SU-DHL-6 (cell line): Measurements from ENCODE around the gene ETDC.

Experiments used
- H2AFZ ChIP-seq: fragments of 200-600 bp; sonication (generic); 2 replicates; pipeline ENCODE4 v1.6.1; 2014; ENCODE audit warnings: low read depth, mild to moderate bottlenecking, moderate library complexity, mixed read lengths, antibody characterized with exemption, low read length; ENCODE audit not compliant: severe bottlenecking
- H3F3A ChIP-seq: fragments of 200-600 bp; shearing (Covaris generic); 2 replicates; pipeline ENCODE4 v1.6.0; 2016; ENCODE audit warnings: antibody characterized with exemption, mild to moderate bottlenecking; ENCODE audit not compliant: insufficient read depth
- H3K27ac ChIP-seq: fragments of 200-600 bp; sonication (generic); 2 replicates; pipeline ENCODE4 v1.5.1; 2016; ENCODE audit warnings: low read depth, mild to moderate bottlenecking, low read length, moderate library complexity, mixed read lengths
- H3K27me3 ChIP-seq: fragments of 200-600 bp; sonication (generic), shearing (Covaris generic); 2 replicates; pipeline ENCODE4 v1.6.0; 2014; ENCODE audit warnings: mild to moderate bottlenecking, low read length
- H3K36me3 ChIP-seq: fragments of 200-600 bp; sonication (generic); 2 replicates; pipeline ENCODE4 v1.6.1; 2014; ENCODE audit warnings: mild to moderate bottlenecking, low read length, mixed read lengths
- H3K4me2 ChIP-seq: fragments of 300-600, 200-600 bp; shearing (Covaris generic), sonication (generic); 2 replicates; pipeline ENCODE4 v1.6.0; 2014; ENCODE audit warnings: low read length, low read depth, mild to moderate bottlenecking; ENCODE audit not compliant: poor library complexity, severe bottlenecking
- H3K4me3 ChIP-seq: fragments of 200-600 bp; sonication (generic); 2 replicates; pipeline ENCODE4 v1.5.1; 2014; ENCODE audit warnings: antibody characterized with exemption, low read length, mild to moderate bottlenecking, mixed read lengths; ENCODE audit not compliant: insufficient read depth, poor library complexity, severe bottlenecking
- H3K79me2 ChIP-seq: fragments of 200-600 bp; sonication (generic); 2 replicates; pipeline ENCODE4 v1.6.1; 2014; ENCODE audit warnings: mild to moderate bottlenecking, low read length, moderate library complexity; ENCODE audit not compliant: insufficient read depth
- H3K9ac ChIP-seq: fragments of 200-600 bp; sonication (generic); 2 replicates; pipeline ENCODE4 v1.7.0; 2014; ENCODE audit warnings: mild to moderate bottlenecking, low read length
- H3K9me2 ChIP-seq: fragments of 200-600 bp; sonication (generic); replicated peaks from 2 replicates; pipeline ENCODE4 v1.6.1; 2014; ENCODE audit warnings: low read length; ENCODE audit not compliant: insufficient read depth
- H3K9me3 ChIP-seq: fragments of 200-600 bp; sonication (generic); 2 replicates; pipeline ENCODE4 v1.6.1; 2014; ENCODE audit warnings: low read length, mixed read lengths; ENCODE audit not compliant: insufficient read depth
- H4K20me1 ChIP-seq: fragments of 200-600 bp; sonication (generic); 2 replicates; pipeline ENCODE4 v1.6.1; 2014; ENCODE audit warnings: low read depth, mild to moderate bottlenecking, antibody characterized with exemption, low read length, moderate library complexity, mixed read lengths
- CTCF ChIP-seq: fragments of 200-600 bp; sonication (generic); IDR thresholded peaks from one replicate; pipeline ENCODE4 v1.5.1; 2017; ENCODE audit warnings: antibody characterized with exemption, mild to moderate bottlenecking, low read length, moderate library complexity; ENCODE audit not compliant: insufficient read depth, poor library complexity, severe bottlenecking
- EZH2phosphoT487 ChIP-seq: fragments of 200-600 bp; sonication (generic), shearing (Covaris generic); conservative IDR thresholded peaks from 2 replicates; pipeline ENCODE4 v1.6.1; 2018; ENCODE audit warnings: mild to moderate bottlenecking, antibody characterized with exemption, low read length, moderate library complexity, mixed read lengths

Gene ETDC

GRCh38 chrX:135273162-135273561 is 36.1 kb upstream of the ETDC start:
- no peaks in the 10 kb centered on the region for H3K9me3 ChIP-seq
- no peak overlapping the region for H2AFZ ChIP-seq
- no peaks in the 10 kb centered on the region for H3K27me3 ChIP-seq
- no peaks in the 10 kb centered on the region for H3F3A ChIP-seq
- TF ChIP-seq EZH2phosphoT487: no peak
- TF ChIP-seq CTCF: no peak
- H3K4me2 ChIP-seq: no peak overlapping the region
- no peak overlapping the region for H3K27ac ChIP-seq
- H3K9ac ChIP-seq: no peak overlapping the region
- no peaks in the 10 kb centered on the region for H3K79me2 ChIP-seq
- no peaks in the 10 kb centered on the region for H3K36me3 ChIP-seq
- H4K20me1 ChIP-seq: no peaks in the 10 kb centered on the region
- H3K9me2 ChIP-seq: no peaks in the 10 kb centered on the region
- H3K4me3 ChIP-seq: no peak overlapping the region

- H2AFZ ChIP-seq: no peak overlapping the region
- TF ChIP-seq EZH2phosphoT487 (no peak), CTCF (no peak)
- no peaks in the 10 kb centered on the region for H3F3A ChIP-seq
- H3K9me3 ChIP-seq: no peaks in the 10 kb centered on the region
- H4K20me1 ChIP-seq: no peaks in the 10 kb centered on the region
- no peaks in the 10 kb centered on the region for H3K9me2 ChIP-seq
- no peak overlapping the region for H3K27ac ChIP-seq
- H3K36me3 ChIP-seq: no peaks in the 10 kb centered on the region
- H3K27me3 ChIP-seq: no peaks in the 10 kb centered on the region
- no peaks in the 10 kb centered on the region for H3K79me2 ChIP-seq
- no peak overlapping the region for H3K4me3 ChIP-seq
- no peak overlapping the region for H3K4me2 ChIP-seq
- no peak overlapping the region for H3K9ac ChIP-seq
These were observed 33.3 kb upstream of the ETDC start for GRCh38 chrX:135275973-135276372.

GRCh38 chrX:135287266-135287823 is 21.9 kb upstream of the ETDC start:
- Histone ChIP-seq H3F3A (no peaks in the 10 kb centered on the region), H3K36me3 (peaks cover 5% of the 10 kb centered on the region), H3K27ac (no peak overlapping the region), H3K4me2 (no peak overlapping the region), H4K20me1 (no peaks in the 10 kb centered on the region), H3K27me3 (no peaks in the 10 kb centered on the region), H3K9ac (no peak overlapping the region), H3K79me2 (no peaks in the 10 kb centered on the region), H3K9me2 (no peaks in the 10 kb centered on the region), H3K4me3 (no peak overlapping the region), H2AFZ (no peak overlapping the region), H3K9me3 (no peaks in the 10 kb centered on the region; the same call in 1 of the 2 replicates)
- TF ChIP-seq CTCF (no peak), EZH2phosphoT487 (no peak)
